HG02870 (cell line): ENCODE results near the gene USHBP1.

Experiments
- ATAC-seq: cut with Tn5 transposase; IDR thresholded peaks from one replicate; pipeline ENCODE4 v1.9.1; 2021; ENCODE audit warnings: mild to moderate bottlenecking, moderate library complexity; ENCODE audit not compliant: unreplicated experiment

USHBP1 gene

GRCh38 chr19:17264641-17264979 lies at the start of gene USHBP1:
TSS of gene USHBP1 (minus strand) at chr19:17264745. CDS start at chr19:17264299, 446 bp downstream.
- no peak for ATAC-seq

GRCh38 chr19:17314007-17314593 lies 49.6 kb upstream of the USHBP1 start:
- no peak for ATAC-seq

- no peak for ATAC-seq
These were observed 47.9 kb upstream of the USHBP1 start for GRCh38 chr19:17312189-17313113.

- no peak for ATAC-seq
These were observed 47.1 kb upstream of the USHBP1 start for GRCh38 chr19:17311455-17312188.

GRCh38 chr19:17309965-17310461 lies 45.5 kb upstream of the USHBP1 start:
- no peak for ATAC-seq

GRCh38 chr19:17309198-17309964 lies 44.8 kb upstream of the USHBP1 start, which contains the start of gene DDA1:
TSS of gene DDA1 (plus strand) at chr19:17309563. CDS start at chr19:17309655, 92 bp downstream.
- ATAC-seq: peak; percentile 59

- no peak for ATAC-seq
These were observed 43.4 kb upstream of the USHBP1 start for GRCh38 chr19:17307876-17308377.

- ATAC-seq: no peak
These were observed 41.8 kb upstream of the USHBP1 start for GRCh38 chr19:17306285-17306714.

GRCh38 chr19:17305517-17306284 lies 41.2 kb upstream of the USHBP1 start, which contains the start of gene MRPL34:
TSS of gene MRPL34 (plus strand) at chr19:17305872. CDS start at chr19:17305893, 21 bp downstream.
- ATAC-seq: peak; percentile 51

GRCh38 chr19:17305216-17305516 lies 40.6 kb upstream of the USHBP1 start:
- no peak for ATAC-seq

- no peak for ATAC-seq
These were observed 40.1 kb upstream of the USHBP1 start for GRCh38 chr19:17304386-17305215.

GRCh38 chr19:17303940-17304267 lies 39.4 kb upstream of the USHBP1 start:
- ATAC-seq: no peak

- peak; percentile 62 for ATAC-seq
These were observed 38.8 kb upstream of the USHBP1 start, which contains the start of gene ABHD8 for GRCh38 chr19:17303167-17303939. TSS of gene ABHD8 (minus strand) at chr19:17303425. CDS start at chr19:17301616, 1,809 bp downstream.

GRCh38 chr19:17302391-17303166 lies 38.0 kb upstream of the USHBP1 start:
- no peak for ATAC-seq

GRCh38 chr19:17300992-17301619 lies 36.6 kb upstream of the USHBP1 start:
- ATAC-seq: no peak

GRCh38 chr19:17296976-17297375 lies 32.4 kb upstream of the USHBP1 start:
- no peak for ATAC-seq

- no peak for ATAC-seq
These were observed 31.7 kb upstream of the USHBP1 start for GRCh38 chr19:17296273-17296672.
